Measurements from ENCODE around the gene MMP11.

MMP11 gene, protein sequence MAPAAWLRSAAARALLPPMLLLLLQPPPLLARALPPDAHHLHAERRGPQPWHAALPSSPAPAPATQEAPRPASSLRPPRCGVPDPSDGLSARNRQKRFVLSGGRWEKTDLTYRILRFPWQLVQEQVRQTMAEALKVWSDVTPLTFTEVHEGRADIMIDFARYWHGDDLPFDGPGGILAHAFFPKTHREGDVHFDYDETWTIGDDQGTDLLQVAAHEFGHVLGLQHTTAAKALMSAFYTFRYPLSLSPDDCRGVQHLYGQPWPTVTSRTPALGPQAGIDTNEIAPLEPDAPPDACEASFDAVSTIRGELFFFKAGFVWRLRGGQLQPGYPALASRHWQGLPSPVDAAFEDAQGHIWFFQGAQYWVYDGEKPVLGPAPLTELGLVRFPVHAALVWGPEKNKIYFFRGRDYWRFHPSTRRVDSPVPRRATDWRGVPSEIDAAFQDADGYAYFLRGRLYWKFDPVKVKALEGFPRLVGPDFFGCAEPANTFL

DNA sequence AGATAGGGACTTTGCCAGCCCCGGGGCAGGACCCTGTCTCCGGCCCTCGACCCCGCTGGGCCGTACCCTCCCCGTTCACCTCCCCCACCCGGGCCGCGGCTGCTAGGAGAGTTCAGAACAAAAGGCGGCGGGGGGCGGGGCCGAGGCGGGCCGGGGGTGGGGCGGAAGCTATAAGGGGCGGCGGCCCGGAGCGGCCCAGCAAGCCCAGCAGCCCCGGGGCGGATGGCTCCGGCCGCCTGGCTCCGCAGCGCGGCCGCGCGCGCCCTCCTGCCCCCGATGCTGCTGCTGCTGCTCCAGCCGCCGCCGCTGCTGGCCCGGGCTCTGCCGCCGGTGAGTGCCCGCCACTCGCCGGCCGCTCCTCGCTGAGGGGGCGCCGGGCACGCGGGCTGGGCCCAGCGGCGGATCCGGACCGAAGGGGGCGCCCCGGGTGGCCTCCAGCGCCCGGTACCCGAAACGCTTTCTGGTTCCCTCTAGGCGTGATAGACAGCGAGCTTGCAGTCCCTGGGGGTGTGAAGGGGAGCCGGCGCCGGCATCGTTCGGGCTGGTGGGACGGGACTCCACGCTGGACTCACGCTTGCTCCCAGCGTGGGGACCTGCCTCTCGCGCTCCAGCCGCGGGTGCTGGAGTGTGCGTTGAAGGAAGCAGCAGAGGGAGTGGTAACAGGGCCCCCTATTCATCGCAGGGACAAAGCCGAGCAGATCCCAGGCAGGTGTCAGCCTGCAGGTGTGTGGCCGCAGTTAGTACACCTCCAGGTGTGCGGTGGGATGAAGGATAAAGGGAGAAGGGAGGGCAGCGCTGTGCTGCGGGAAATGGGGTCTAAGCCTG lies at the start of gene MMP11:
MMP11 (plus strand) TSS at position 201 of the 825 bp plus-strand sequence; CDS start at position 223, 22 bp downstream.
- DNase-seq, result peak in 1 of 2 donors; percentile 19

DNA sequence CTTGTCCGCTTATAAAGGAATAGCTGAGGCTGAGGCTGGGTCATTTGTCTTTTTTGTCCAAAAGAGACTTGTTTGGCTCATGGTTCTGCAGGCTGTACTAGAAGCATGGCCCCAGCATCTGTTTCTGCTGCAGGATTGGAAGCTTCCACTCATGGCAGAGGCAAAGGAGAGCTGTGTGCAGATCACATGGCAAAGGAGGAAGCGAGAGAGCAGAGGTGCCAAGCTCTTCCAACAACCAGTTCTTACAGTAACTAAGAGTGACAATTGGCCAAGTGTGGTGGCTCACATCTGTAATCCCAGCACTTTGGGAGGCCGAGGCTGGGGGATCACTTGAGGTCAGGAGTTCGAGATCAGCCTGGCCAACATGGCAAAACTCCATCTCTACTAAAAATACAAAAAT lies 44.5 kb upstream of the MMP11 start:
- peak in 1 of 2 donors; percentile 9 for DNase-seq

DNA sequence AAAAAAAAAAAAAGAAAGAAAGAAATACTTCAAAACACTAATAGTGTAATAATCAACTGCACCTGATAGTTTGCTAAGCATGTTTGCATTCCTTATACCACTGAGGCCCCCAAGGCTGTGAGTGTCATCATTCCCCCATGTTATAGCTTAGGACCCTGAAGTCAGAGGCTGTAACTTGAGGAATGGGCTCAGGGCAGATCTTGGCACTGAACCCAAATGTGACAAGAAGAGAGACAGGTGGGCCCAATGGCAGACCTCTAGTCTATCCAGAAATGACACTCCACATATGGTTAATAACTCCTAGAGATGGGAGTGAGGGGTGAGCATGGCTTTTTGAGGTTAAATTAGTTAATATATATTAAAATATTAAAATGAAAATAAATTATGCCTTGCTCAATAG lies 35.0 kb upstream of the MMP11 start:
- no peak for DNase-seq

DNA sequence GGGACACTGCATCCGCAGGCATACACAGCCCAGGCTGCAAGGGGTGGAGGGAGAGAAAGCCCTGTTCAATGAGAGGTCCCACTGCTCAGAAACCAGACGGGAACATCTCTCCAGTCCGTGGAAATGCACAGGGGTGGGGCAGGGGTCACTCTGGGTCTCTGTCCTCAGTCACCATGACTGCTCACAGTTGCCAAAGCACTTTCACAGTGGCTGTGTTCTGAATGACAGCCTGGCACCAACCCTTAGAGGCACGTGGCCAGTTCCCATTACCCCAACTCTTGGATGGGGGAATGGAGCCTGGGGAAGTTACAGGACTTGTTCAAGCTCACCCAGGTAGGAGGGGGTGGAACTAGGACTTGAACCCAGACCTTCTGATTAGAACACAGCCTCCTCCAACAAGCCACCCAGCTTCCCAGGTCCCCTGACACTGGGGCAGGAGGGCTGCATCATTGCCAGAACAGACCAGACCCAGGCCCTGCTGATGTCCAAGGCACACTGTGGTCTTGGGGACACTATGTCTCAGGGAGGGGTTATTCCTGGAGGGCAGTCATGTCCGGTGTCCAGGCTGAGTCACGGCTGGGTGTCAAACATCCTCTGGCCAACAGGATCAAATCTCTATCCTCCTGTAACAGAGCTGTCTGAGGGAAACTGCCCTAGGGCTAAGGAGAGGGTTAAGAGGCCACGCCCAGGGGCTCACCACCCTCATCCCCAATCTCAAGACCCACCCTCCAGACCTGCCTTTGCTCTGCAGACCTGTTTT lies 30.0 kb upstream of the MMP11 start:
- DNase-seq, result no peak

DNA sequence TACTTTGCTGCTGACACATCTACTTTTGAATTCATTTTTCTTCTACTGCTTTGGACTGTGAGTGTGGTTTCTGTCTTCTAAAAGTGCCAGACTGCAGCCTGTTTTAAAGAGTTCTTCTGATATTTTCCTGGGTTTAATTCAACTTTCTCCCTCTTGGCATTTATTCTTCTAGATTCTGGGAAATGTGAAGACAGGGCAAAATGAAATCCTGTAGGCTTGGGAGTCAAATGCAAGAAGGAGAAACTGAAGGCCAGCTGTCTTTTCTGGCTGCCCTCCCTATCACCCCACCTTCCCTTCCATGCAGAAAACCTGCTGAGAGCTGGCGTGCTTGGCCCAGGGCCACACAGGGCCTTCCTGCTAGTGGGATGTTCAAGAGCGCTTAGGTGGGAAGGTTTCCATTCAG lies 29.3 kb upstream of the MMP11 start:
- peak in 1 of 2 donors; percentile 52 for DNase-seq

DNA sequence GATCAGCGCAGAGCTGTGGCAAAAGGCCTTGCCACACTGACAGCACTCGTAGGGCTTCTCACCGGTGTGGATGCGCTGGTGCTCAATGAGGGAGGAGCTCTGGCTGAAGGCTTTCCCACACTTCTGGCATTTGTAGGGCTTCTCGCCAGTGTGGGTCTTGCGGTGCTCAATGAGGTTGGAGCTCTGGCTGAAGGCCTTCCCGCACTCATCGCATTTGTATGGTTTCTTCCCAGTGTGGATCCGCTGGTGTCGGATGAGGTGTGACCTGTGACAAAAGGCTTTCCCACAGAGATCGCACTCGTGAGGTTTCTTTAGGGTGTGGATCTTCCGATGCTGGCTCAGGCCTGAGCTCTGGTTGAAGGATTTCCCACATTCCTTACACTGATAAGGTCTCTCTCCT lies 28.6 kb upstream of the MMP11 start:
- no peak for DNase-seq

DNA sequence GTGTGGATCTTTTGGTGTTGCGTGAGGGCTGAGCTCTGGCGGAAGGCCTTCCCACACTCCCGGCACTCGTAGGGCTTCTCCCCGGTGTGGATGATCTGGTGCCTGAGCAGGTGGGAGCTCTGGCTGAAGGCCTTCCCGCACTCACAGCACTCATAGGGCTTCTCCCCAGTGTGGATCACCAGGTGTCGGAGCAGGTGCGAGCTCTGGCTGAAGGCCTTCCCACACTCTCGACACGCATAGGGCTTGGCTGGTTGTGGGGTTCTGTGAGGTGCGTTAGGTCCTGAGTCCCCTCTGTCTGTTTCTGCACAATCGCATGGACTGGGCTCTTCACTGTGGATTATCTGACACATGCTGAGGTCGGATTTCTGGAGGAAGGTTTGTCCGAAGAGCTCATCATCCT lies 28.2 kb upstream of the MMP11 start:
- no peak for DNase-seq

DNA sequence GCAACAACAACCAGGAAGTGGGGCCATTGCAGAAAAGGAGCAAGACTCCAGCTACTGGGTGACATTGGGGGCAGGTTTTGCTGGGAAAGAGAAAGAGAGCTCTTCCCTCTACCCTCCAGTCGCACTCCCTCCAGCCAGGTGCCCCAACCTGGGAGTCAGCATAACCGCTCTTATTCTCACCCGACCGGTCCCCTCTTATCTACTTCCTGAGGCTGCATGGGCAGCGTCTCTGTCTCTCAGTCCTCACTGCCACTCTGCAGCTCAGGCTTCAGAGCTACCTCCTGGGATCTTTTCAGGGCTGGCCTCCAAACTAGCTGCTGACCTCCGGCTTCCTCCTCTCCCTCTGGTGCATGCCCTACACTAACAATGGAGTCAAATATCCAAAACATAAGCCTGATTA lies 26.9 kb upstream of the MMP11 start:
- no peak for DNase-seq

DNA sequence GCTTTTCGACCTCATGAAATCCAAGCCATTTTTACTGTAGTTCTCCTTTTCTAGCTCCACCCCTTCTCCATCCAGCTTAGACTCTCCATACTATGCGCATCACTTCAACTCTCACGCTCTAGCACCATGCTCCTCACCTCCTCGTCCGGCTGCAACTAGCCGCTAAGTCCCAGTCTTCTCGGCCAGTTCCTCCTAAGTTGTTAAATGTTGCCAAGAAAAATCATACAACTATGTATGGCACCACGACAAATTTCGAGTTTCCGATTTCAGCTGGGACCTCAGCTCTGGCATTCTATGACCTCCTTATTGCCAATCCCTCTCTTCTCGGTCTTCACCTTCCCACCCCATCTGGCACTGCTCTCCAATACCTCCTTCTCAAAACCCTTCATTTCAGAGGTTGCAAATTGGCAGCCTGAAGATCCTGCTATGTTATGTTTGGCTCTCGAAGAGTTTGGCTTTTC lies 22.8 kb upstream of the MMP11 start:
- DNase-seq, result no peak

DNA sequence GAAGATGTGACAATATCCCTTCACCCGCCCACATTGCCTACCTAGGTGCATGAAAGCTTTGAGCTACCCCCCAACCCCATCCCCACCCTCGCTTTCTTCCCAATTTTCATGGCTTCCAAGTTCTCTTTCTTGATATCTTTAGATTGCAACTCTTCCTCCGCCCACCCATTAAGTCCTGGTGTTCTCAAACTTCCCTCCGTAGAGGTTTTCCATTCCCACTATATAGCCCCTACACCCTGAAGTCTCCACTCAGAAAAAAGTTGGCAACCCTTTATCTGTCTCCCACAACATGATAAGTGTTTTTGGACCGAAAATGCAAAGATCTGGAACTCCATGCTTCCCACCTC lies 22.3 kb upstream of the MMP11 start:
- DNase-seq, result no peak

DNA sequence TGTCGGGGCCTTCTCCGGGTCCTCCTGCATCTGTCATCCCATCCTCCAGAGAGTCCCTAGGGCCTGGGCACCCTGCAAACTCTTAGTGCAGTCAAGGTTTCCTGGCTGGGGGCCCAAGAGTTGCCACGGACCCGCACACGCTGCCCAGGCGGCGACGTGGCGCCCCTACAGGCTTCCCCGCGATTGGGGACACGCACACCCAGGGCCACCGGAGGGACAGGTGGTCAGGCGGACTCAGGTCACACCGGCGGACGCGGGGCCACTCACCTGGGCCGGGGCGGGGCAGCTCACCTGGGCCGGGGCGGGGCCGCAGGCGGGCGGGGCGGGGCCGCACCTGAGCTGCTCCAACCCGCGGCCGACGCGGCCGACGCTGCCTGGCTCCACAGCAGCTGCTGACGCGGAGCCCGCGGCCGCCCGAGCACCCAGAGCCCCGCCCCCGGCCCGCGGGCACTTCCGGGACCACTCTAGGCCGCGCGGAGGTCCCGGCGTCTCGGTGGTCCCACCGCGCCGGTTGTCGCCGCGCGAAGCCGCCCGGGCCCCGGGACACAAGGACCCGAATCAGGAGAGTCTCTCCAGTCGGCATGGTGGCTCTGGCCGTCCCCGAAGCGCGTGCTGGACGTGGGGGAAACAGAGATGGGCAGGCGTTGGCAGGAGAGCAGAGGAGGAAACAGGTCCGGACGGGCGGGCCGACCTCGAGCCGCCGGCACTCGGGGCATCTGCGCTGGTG lies 21.8 kb upstream of the MMP11 start, which contains the start of gene ZNF70:
ZNF70 (minus strand) TSS at position 399 of the 727 bp plus-strand sequence. CDS start 5,972 bp downstream, outside the sequence.
- peak; percentile 58 to 76 for DNase-seq

DNA sequence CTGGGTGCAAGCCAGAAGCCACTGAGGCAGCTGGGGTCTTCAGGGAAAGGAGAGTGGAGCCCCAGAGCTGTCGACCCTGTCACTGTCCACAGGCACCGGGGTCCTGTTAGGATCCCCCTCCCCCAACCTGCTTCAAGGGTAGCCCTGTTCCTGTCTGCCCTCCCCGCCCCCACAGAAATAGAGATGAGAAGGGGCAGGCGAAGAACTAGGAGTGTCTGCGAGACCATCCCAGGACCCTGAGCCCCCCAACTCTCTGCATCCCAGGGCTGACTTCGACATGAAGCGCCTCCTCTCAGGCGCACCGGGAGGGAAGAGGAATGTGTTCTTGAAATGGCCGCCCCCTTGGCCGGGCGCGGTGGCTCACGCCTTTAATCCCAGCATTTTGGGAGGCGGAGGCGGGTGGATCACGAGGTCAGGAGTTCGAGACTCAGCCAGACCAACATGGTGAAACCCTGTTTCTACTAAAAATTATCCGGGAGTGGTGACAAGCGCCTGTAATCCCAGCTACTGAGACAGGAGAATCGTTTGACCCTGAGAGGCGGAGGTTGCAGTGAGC lies 21.1 kb upstream of the MMP11 start:
- DNase-seq, result no peak

DNA sequence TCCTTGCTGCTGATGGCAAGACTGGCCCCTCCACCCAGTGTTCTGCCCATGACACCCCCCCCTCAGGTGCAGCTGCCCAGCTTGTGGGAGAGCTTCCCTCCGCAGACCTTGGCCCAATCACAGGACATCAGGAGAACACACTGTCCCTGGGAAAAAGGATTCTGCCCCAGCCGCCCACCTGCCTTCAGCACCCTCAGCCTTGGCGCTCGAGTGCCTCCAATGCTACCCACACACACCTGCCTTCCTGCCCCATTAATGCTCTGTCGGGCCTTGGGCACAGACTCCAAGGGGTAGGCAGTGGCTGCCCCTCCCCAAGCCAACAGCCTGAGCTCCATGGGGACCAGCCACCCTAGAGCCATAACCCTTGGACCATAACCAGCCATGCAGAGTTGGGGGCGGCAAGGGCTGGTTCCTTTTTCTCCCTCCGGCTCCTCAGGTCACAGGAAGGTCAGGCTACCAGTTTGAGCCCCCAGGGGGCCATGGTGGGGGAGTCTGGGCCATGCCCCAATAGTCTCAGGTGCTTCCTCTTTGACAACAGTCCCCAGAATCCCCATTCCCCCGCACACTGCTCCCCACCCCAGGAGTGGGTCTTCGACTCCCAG lies 20.5 kb upstream of the MMP11 start:
- DNase-seq, result no peak

DNA sequence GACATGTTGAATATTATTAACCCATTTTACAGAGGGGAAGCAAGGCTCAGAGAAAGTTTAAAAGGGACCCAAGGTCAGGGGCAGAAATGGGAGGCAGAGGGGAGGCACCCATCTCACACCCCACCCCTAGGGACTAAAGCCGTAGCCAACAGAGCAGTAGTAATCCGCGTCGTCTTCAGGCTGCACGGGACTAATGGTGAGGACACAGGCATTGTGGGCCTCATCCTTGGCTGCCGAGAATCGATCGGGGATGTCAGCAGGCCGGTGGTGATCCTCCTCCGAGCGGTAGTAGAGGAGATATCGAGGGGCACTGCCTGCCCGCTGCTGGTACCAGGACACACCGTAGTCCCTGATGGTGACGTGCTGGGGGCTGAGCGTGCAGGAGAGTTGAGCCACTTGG lies 19.9 kb upstream of the MMP11 start:
- DNase-seq, result no peak

DNA sequence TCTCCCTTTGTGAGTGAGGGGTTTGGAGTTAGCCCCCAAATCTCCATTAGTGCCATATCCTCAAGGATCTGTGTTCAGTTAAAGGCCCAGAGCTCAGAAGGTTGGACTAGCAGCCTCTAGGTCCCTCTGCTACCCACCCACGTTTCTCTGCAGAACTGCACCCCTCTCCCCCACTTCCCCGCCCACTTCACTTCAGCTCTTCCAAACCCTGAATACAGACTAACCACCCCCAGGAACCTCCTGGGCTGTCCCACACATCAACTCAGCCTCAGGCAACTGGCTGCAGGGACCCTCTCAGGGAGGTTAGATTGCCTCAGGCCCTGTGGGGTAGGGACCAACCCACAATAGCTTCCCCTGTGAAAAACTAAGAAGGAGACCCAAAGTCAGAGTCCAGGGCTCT lies 19.3 kb upstream of the MMP11 start:
- DNase-seq, result no peak

DNA sequence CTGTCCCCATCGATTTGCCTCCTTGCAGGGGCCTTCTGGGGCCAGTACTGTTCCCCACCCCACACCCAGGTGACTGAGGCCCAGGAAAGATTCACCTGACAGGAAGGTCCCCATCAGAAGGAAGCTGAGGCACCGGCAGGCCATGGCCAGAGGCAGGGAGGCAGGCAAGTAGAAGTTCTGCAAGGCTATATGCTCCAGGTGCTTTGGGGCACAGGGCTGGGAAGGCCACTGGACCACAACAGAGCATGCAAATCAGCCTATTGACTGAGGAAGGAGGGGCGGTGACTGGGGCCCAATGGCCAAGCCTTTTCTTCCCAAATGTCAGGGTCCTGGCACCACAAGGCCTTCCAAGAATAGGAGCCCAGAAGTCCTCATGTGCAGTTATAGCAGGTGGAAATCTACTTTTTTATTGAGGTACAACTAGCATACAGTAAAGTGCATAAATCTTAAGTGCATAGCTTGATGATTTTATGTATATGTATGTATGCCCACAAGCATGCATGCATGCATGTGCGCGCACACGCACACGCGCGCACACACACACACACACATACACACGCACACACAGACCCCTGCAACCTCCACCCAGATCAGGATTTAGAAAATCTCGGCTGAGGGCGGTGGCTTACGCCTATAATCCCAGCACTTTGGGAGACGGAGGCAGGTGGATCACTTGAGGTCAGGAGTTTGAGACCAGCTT lies 18.3 kb upstream of the MMP11 start, which contains the start of gene VPREB3:
VPREB3 (minus strand) TSS at position 206 of the 700 bp plus-strand sequence; CDS start at position 144, 62 bp downstream.
- no peak for DNase-seq

DNA sequence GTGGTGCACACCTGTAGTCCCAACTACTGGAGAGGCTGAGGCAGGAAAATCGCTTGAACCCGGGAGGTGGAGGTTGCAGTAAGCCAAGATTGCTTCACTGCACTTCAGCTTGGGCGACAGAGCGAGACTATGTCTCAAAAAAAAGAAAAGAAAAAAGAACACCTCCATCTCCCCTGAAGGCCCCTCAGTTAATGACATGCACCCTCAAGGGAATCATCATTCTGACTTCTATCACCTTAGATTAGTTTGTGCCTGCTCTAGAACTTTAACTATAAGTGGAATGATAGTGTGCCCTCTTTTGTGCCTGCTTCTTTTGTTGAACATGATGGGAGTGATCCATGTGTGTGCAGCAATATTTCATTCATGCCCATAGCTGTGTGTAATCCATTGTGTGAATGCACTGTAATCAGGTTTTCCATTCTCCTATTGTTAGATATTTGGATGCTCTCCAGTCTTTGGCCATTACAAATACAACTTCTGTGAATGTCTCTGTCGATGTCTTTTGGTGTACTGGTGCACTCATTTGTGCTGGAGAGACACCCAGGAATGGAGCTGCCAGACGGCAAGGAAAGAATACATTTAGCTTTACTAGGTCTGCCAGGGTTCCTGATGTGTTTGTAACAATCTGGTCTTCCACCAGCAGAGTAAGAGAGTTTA lies 17.5 kb upstream of the MMP11 start:
- peak; percentile 9 to 75 for DNase-seq

DNA sequence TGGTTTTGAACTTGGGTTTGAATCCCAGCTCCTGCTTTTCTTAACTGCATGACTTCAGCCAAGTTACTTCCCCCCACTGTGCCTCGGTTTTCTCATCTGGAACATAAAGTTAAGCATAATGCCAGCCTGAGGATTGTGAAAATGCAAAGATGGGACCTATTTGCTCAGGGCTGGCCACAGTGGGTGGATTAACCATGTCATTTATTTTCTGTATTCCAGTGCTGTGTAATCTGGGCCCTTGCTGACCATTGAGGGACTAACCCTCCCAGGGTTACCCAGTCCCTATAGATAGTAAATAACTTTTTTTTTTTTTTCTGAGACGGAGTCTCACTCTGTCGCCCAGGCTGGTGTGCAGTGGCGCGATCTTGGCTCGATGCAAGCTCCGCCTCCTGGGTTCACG lies 16.9 kb upstream of the MMP11 start:
- DNase-seq, result no peak

DNA sequence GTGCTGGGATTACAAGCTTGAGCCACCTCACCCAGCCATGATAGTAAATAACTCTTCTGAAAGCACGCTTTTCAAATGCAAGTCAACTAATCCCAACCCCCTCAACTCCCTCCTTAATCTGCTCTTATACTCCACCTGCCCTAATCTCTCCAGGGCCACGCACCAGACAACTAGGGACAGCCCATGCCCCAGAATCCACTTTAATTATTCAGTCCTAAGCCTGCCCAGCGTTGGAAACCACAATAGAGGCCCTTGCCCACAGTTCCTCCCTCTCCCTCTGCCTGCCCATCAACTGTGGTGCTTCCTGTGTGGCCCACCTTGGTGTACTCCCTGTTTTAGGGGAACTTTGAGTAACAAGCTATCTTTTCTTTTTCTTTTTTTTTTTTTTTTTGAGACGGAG lies 15.8 kb upstream of the MMP11 start:
- no peak for DNase-seq

DNA sequence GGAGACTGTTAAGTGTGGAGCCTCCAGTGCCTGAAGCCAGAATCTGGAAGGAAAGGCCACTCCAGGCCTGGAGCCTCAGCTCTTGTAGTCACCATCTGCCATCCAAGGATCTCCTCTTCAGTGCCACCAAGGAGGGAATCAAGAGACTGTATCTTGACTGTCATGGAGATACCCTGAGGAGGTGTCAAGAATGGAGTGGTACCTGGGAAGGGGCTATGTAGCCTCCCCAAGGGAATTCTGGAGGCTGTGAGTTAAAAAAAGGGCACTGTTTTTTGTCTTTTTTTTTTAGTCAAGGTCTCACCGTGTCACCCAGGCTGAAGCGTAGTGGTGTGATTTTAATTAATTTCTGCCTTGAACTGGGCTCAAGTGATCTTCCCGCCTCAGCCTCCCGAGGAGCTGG lies 13.1 kb upstream of the MMP11 start:
- DNase-seq, result no peak
